22Rv1 (cell line): Measurements from ENCODE around the gene GHRH.

Experiments
- ZFX ChIP-seq: fragments of 450-650 bp; IDR thresholded peaks from 2 replicates; pipeline ENCODE4 v1.6.1; 2017; ENCODE audit warnings: antibody characterized with exemption, borderline replicate concordance
- TF ChIP-seq, protein P1 (sequence below): fragments of 450-650 bp; IDR thresholded peaks from 2 replicates; pipeline ENCODE4 v1.5.1; 2017; ENCODE audit warnings: mild to moderate bottlenecking

DNA sequence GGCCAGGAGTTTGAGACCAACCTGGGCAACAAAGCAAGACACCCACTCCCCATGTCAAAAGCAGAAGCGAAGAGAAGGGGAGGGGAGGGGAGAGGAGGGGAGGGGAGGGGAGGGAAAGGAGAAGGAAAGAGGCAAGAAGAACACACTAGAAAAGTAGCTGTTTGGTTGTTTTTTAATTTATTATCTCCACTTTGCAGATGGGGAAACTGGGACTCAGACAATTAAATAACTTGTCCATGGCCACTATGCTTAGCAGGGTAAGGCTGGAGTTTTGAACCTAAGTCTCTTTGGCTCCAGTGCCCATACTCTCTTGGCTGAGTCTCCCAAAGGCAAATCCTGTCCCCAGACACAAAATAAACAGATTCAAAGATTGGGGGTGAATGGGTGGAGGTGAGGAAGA lies 12.4 kb upstream of the GHRH start:
- TF ChIP-seq, protein P1, sequence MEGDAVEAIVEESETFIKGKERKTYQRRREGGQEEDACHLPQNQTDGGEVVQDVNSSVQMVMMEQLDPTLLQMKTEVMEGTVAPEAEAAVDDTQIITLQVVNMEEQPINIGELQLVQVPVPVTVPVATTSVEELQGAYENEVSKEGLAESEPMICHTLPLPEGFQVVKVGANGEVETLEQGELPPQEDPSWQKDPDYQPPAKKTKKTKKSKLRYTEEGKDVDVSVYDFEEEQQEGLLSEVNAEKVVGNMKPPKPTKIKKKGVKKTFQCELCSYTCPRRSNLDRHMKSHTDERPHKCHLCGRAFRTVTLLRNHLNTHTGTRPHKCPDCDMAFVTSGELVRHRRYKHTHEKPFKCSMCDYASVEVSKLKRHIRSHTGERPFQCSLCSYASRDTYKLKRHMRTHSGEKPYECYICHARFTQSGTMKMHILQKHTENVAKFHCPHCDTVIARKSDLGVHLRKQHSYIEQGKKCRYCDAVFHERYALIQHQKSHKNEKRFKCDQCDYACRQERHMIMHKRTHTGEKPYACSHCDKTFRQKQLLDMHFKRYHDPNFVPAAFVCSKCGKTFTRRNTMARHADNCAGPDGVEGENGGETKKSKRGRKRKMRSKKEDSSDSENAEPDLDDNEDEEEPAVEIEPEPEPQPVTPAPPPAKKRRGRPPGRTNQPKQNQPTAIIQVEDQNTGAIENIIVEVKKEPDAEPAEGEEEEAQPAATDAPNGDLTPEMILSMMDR = no peak
- no peak for TF ChIP-seq ZFX
